CD14-positive monocyte (primary cell): ENCODE results near the gene PRUNE1. TPM values are rescaled to one million over a fixed set of nuclear protein-coding genes. Genes with fewer than 3 reads are reported as not detected.
A peak's percentile ranks its signal among the peaks of the same experiment; 100 is the strongest.

Source experiments
- DNase-seq, 3 donors: peaks; one replicate each; pipeline ENCODE4 v3.0.0-alpha.2; 2011 to 2022
- H2AFZ ChIP-seq: 2 replicates; pipeline ENCODE4 v1.6.0; 2012; ENCODE audit warnings: mild to moderate bottlenecking, low read depth, low read length, inconsistent platforms; ENCODE audit not compliant: insufficient read depth, poor library complexity, severe bottlenecking
- H3K27ac ChIP-seq, 2 donors: 1 replicate in 1 of 2; 2 replicates in 1 of 2; pipeline ENCODE4 v1.5.1; 2012 to 2013; ENCODE audit warnings: low read length in 2 of 2, control low read depth in 1 of 2, inconsistent platforms in 1 of 2, low read depth in 1 of 2, mild to moderate bottlenecking in 1 of 2
- H3K27me3 ChIP-seq, 2 donors: one replicate each; pipeline versions ENCODE4 v1.6.0 to v1.6.1; 2011 to 2013; ENCODE audit warnings: low read length in 2 of 2; ENCODE audit not compliant: control insufficient read depth in 2 of 2, insufficient read depth in 2 of 2
- H3K36me3 ChIP-seq, 2 donors: replicated peaks in 1 of 2; 1 replicate in 1 of 2; 2 replicates in 1 of 2; pipeline versions ENCODE4 v1.5.1 to v1.6.1; 2012 to 2013; ENCODE audit warnings: low read length in 2 of 2, control low read depth in 1 of 2, inconsistent platforms in 1 of 2, mild to moderate bottlenecking in 1 of 2; ENCODE audit not compliant: insufficient read depth in 2 of 2, control insufficient read depth in 1 of 2
- H3K4me1 ChIP-seq, 2 donors: 1 replicate in 1 of 2; 2 replicates in 1 of 2; pipeline versions ENCODE4 v1.5.1 to v1.6.1; 2012 to 2013; ENCODE audit warnings: low read length in 2 of 2, control low read depth in 1 of 2, inconsistent platforms in 1 of 2, mild to moderate bottlenecking in 1 of 2, moderate library complexity in 1 of 2; ENCODE audit not compliant: insufficient read depth in 2 of 2, control insufficient read depth in 1 of 2
- H3K4me2 ChIP-seq: replicated peaks from 2 replicates; pipeline ENCODE3; 2012; ENCODE audit warnings: low read length, moderate library complexity, mild to moderate bottlenecking; ENCODE audit not compliant: poor library complexity, severe bottlenecking; ENCODE audit errors: extremely low read depth
- H3K4me3 ChIP-seq, 3 experiments: fragments of 200-600 bp in 1 of 3; sonication (generic) in 1 of 3; replicated peaks in 1 of 3; 1 replicate in 2 of 3; 2 replicates in 1 of 3; pipeline ENCODE4 v1.5.1; 2011 to 2013; ENCODE audit warnings: low read length in 3 of 3, mild to moderate bottlenecking in 3 of 3, control low read depth in 2 of 3, low read depth in 2 of 3, inconsistent platforms in 1 of 3, moderate library complexity in 1 of 3
- H3K79me2 ChIP-seq: 2 replicates; pipeline ENCODE4 v1.6.0; 2012; ENCODE audit warnings: mild to moderate bottlenecking, control low read depth, inconsistent platforms, low read length, moderate library complexity; ENCODE audit not compliant: insufficient read depth
- H3K9ac ChIP-seq: 2 replicates; pipeline ENCODE4 v1.6.0; 2017; ENCODE audit warnings: low read length, mild to moderate bottlenecking; ENCODE audit not compliant: insufficient read depth, poor library complexity, severe bottlenecking
- H3K9me3 ChIP-seq, 2 donors: replicated peaks in 1 of 2; 1 replicate in 1 of 2; 2 replicates in 1 of 2; pipeline versions ENCODE4 v1.5.1 to v1.6.1; 2012 to 2013; ENCODE audit warnings: low read length in 2 of 2, control low read depth in 1 of 2; ENCODE audit not compliant: control insufficient read depth in 1 of 2, insufficient read depth in 1 of 2
- H4K20me1 ChIP-seq: 2 replicates; pipeline ENCODE4 v1.6.0; 2012; ENCODE audit warnings: mild to moderate bottlenecking, low read length, control low read depth, moderate library complexity; ENCODE audit not compliant: insufficient read depth
- H3K27ac Mint-ChIP-seq, 7 donors: one replicate each; pipeline ENCODE4 v1.8.0; 2020; ENCODE audit warnings: mild to moderate bottlenecking in 7 of 7, mixed read lengths in 7 of 7, moderate library complexity in 6 of 7, inconsistent platforms in 2 of 7
- H3K27me3 Mint-ChIP-seq, 3 donors: one replicate each; pipeline ENCODE4 v1.8.0; 2021 to 2022; ENCODE audit warnings: low read depth in 3 of 3, mild to moderate bottlenecking in 3 of 3, mixed read lengths in 3 of 3, moderate library complexity in 3 of 3, inconsistent platforms in 1 of 3
- H3K36me3 Mint-ChIP-seq, 2 donors: one replicate each; pipeline ENCODE4 v1.8.0; 2020; ENCODE audit warnings: mixed read lengths in 2 of 2, inconsistent platforms in 1 of 2, mild to moderate bottlenecking in 1 of 2
- H3K4me1 Mint-ChIP-seq: one replicate; pipeline ENCODE4 v1.8.0; 2020; ENCODE audit warnings: mild to moderate bottlenecking, mixed read lengths
- H3K4me3 Mint-ChIP-seq, 2 donors: one replicate each; pipeline ENCODE4 v1.8.0; 2020; ENCODE audit warnings: mild to moderate bottlenecking in 2 of 2, mixed read lengths in 2 of 2, moderate library complexity in 1 of 2
- H3K9me3 Mint-ChIP-seq, 7 donors: one replicate each; pipeline ENCODE4 v1.8.0; 2020 to 2022; ENCODE audit warnings: mixed read lengths in 7 of 7, mild to moderate bottlenecking in 6 of 7, moderate library complexity in 6 of 7, inconsistent platforms in 2 of 7
- CTCF ChIP-seq: fragments of 200-600 bp; IDR thresholded peaks from one replicate; pipeline ENCODE4 v1.8.0; 2022; ENCODE audit warnings: antibody characterized with exemption, mild to moderate bottlenecking
- WGBS: methylation state at CpG from one replicate; pipeline ENCODE4 v1.1.5; 2013; ENCODE audit warnings: missing lambda C conversion rate; ENCODE audit not compliant: insufficient coverage; 5-methylcytosine and 5-hydroxymethylcytosine counted together
- intact Hi-C, 2 donors: fragments of 100-400 bp; cut with micrococcal nuclease; formaldehyde crosslinking; loops; one replicate each; pipeline versions ENCODE4 v1.15.0 to v1.15.1; 2023
- polyA plus RNA-seq, 3 donors: library from polyadenylated mRNA; depleted of rRNA in 1 of 3; unstranded in 2 of 3; stranded (reverse) in 1 of 3; fragments of 300-500 nt in 2 of 3; fragments of >200 nt in 1 of 3; fragmentation: Illumina TruSeq in 2 of 3; gene quantifications; 1 replicate in 2 of 3; 2 replicates in 1 of 3; pipeline ENCODE4 v1.2.3, GENCODE V29; 2012 to 2021

PRUNE1 gene
- polyA plus RNA-seq, 3 donors = 8.4 to 22.8 (median 22.6) TPM

GRCh38 chr1:151009674-151010345 is 1.6 kb downstream of the PRUNE1 start:
- Histone ChIP-seq H3K27ac (no peak overlapping the region), H3K4me3 (no peak overlapping the region), H3K9me3 (no peaks in the 10 kb centered on the region), H3K27me3 (no peaks in the 10 kb centered on the region), H3K9ac (no peak overlapping the region), H3K79me2 (peaks cover 47% of the 10 kb centered on the region), H3K4me2 (no peak overlapping the region), H2AFZ (no peak overlapping the region), H4K20me1 (no peaks in the 10 kb centered on the region), H3K4me1 (peaks cover 38 to 44% of the 10 kb centered on the region in 2 donors), H3K36me3 (peaks cover 0 to 9% of the 10 kb centered on the region in 2 donors)
- intact Hi-C loops = loop anchor here (5.0 to 10.0 kb wide), 7 partner anchors 37 to 157 kb away; partner anchors contain the start of genes LYSMD1 (in 2 of the 2), SCNM1 (in 2 of the 2), ARNT (in 1 of the 2) and C1orf56 (in 1 of the 2)
- Mint-ChIP-seq H3K27me3 (peaks cover 0 to 10% (median 0%) of the 10 kb centered on the region in 3 donors), H3K36me3 (peaks cover 4 to 11% of the 10 kb centered on the region in 2 donors), H3K9me3 (no peaks in the 10 kb centered on the region), H3K4me3 (no peak overlapping the region), H3K4me1 (peaks cover 49% of the 10 kb centered on the region), H3K27ac (peak overlapping the region in 1 of 7 donors; percentile 57)
- DNase-seq = no peak
- WGBS = 100% methylated on average over 2 of the region's 8 CpGs
- no peak for TF ChIP-seq CTCF

GRCh38 chr1:151010346-151010726 is 2.1 kb downstream of the PRUNE1 start:
- peaks cover 0 to 10% (median 0%) of the 10 kb centered on the region in 3 donors for H3K27me3 Mint-ChIP-seq
- no peak overlapping the region for H3K4me3 Mint-ChIP-seq
- no peak overlapping the region for H3K4me2 ChIP-seq
- H3K27ac ChIP-seq = no peak overlapping the region
- peaks cover 44% of the 10 kb centered on the region for H3K4me1 Mint-ChIP-seq
- peaks cover 41% of the 10 kb centered on the region for H3K79me2 ChIP-seq
- DNase-seq = no peak
- no peak overlapping the region for H3K9ac ChIP-seq
- H3K9me3 ChIP-seq = no peaks in the 10 kb centered on the region
- H3K27ac Mint-ChIP-seq = no peak overlapping the region
- peaks cover 4 to 13% of the 10 kb centered on the region in 2 donors for H3K36me3 Mint-ChIP-seq
- no peaks in the 10 kb centered on the region for H3K27me3 ChIP-seq
- no CpG with 5 or more reads among the region's 3 CpGs for WGBS
- no peak for TF ChIP-seq CTCF
- intact Hi-C loops = loop anchor here in 1 of 2 donors (5.0 kb wide), 1 partner anchor 37 kb away; the partner anchor contains the start of gene C1orf56
- peaks cover 32 to 39% of the 10 kb centered on the region in 2 donors for H3K4me1 ChIP-seq
- no peaks in the 10 kb centered on the region for H3K9me3 Mint-ChIP-seq
- H3K36me3 ChIP-seq = peaks cover 0 to 9% of the 10 kb centered on the region in 2 donors
- H2AFZ ChIP-seq = no peak overlapping the region
- no peak overlapping the region for H3K4me3 ChIP-seq
- H4K20me1 ChIP-seq = no peaks in the 10 kb centered on the region
